HG02642 (cell line): ENCODE measurements around the gene RAMP3.

Source experiments
- ATAC-seq: cut with Tn5 transposase; IDR thresholded peaks from one replicate; pipeline ENCODE4 v1.9.1; 2021; ENCODE audit warnings: mild to moderate bottlenecking; ENCODE audit not compliant: unreplicated experiment, poor library complexity

RAMP3 gene

DNA sequence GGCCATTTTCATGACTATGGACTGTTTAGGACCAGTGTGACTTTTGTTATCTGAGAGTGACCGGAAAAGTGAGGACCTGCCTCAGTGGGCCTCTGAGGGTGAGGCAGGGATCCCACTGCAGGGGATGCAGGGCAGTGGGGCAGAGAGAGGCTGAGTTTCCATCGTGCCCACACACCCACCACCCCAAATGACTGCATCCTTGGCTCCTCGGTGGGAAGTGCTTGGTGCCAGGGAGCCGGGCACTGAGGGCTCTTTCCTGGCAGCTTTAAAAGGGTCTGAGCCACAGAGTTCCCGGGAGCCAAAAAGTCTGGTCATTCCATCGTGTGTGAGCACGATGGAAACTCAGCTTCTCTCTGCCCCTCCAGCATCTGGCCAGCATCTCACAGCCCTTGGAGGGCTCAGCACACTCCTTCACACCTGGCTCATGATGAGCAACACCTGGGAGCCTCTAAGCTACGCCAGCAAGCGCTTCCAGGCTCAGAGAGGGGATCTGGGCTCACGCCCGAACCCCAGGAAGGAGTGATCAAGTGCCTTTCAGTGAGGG is 59.1 kb downstream of the RAMP3 start:
- ATAC-seq = no peak

DNA sequence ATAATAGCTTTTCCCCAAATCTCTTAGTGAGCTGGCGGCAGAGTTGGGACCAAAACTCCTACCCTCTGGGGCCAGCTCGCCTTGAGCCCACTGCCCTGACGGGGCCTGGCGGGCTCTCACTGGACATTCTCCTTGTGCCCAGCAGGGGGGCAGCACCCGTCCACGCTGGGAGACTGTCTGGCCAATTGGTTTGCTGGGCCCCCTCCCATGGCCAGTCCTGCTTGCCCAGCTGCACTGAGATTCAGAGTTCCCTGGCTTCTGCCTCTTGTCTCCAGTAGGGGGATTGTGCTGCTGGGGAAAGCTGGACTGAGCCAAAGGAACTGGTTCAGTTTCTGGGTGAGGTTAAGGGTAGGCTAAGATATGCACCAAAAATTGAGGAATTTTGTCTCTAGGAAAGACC is 59.8 kb downstream of the RAMP3 start:
- no peak for ATAC-seq

DNA sequence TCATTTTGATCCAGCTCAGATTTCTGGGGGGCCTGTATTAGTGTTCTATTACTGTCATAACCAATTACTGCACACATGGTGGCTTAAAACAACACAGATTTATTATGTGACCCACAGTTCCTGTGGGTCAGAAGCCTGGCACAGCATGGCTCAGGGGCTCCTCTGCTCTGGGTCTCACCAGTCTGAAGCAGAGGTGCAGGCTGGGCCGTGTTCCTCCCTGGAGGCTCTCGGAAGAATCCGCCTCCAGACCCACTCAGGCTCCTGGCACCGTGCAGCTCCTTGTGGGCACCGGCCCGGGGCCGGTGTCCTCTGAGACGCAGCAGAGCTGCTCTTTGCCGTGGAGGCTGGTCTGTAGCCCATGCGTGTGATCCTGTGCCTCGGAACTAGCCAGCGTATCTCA is 61.5 kb downstream of the RAMP3 start:
- ATAC-seq = no peak

- no peak for ATAC-seq
Measured at GRCh38 chr7:45219801-45220435, 62.3 kb downstream of the RAMP3 start.

- no peak for ATAC-seq
Measured at GRCh38 chr7:45220846-45221618, 63.4 kb downstream of the RAMP3 start.

DNA sequence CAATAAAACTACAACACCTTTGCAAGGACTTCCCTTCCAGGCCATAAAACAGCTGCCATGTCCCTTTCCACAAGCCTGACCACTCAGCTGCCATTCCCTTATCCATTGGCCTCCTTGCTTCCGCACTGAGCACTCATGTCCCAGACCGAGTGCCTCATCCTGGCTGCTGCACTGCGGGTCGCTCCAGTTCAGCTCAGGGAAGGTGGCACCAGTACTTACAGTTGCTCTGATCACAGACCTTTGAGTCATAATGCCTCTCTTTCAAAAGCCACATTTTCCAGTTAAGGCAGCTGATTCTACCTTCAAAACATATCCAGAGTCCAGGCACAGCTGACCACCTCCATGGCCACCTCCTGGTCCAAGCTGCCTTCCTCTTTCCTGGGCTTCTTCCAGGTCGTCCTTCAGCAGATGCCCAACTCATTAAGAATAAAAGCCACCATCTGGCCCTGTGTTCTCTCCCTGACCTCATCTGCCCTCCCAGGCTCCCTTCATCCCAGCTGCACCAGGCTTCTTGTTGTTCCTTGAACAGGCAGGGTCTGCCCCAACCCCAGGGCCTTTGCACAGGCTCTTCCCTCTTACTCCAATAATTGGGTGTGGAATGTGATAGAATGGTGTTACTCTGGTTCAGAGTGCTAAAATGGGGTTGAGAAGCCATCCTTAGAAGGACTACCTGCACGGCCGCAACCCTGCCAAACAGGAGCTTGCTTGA is 64.5 kb downstream of the RAMP3 start:
- ATAC-seq = no peak

GRCh38 chr7:45223078-45223477 is 65.5 kb downstream of the RAMP3 start:
- no peak for ATAC-seq

DNA sequence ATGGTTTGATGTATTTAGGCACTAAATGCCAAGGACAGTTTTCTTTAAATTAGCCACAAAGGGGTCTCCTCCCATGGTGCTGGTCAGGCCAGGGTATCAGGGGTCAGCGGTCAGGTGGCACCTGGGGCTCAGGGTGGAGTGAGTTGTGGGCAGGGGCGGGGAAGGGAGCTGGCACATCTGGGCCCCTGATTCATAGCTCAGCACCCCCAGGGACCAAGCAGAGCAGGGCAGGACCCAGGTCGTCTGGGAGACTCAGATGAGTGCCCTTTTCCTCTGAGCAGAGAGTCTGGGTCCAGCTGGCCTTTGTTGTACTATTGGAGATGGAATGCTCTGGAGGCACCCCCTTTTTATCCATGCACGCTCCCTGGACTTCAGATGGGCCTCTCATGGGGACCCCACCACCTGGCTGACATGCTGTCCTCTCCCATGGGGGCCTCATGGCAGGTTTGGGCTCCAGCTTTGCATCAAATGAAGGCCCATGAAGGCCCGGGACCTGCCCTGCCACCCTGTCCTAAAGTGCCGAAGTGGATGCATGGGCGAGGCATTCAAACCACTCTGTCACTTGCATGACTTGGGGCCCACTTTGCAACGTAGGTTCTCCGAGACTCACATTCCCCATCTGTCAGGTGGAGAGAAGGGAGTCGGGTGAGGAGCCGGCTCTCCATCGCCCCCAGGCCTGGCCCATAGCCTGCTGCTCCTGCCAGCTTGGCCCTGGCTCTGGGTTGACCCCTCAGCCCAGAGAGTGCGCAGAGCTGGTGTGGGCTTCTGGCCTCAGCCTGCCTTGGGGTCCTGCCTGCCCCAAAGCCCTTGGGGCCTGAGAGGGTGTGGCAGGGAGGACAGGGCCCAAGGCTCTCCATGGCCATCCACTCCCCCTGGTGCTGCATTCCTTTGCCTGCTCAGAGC is 66.4 kb downstream of the RAMP3 start:
- no peak for ATAC-seq

GRCh38 chr7:45224832-45225231 is 67.2 kb downstream of the RAMP3 start:
- no peak for ATAC-seq

GRCh38 chr7:45225311-45225947 is 67.8 kb downstream of the RAMP3 start:
- no peak for ATAC-seq

DNA sequence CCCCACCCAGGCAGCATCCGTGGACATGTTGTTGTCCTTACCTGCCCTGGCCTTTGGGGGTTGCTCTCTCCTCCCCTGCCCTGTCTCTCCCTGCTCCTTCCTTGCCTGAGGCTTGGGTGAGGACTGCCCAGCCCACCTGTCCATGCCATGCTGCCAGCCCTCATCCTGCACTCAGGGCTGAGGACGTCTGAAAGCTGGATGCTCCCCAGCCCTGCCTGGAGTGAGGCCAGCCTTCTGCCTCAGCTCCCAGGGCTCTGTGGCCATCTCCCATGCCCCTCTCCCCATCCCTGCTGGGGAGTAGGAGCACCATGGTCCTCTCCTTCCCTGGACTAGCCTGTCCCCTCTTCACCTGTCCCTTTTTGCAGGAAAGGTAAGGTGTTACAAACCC is 68.4 kb downstream of the RAMP3 start:
- ATAC-seq = no peak

DNA sequence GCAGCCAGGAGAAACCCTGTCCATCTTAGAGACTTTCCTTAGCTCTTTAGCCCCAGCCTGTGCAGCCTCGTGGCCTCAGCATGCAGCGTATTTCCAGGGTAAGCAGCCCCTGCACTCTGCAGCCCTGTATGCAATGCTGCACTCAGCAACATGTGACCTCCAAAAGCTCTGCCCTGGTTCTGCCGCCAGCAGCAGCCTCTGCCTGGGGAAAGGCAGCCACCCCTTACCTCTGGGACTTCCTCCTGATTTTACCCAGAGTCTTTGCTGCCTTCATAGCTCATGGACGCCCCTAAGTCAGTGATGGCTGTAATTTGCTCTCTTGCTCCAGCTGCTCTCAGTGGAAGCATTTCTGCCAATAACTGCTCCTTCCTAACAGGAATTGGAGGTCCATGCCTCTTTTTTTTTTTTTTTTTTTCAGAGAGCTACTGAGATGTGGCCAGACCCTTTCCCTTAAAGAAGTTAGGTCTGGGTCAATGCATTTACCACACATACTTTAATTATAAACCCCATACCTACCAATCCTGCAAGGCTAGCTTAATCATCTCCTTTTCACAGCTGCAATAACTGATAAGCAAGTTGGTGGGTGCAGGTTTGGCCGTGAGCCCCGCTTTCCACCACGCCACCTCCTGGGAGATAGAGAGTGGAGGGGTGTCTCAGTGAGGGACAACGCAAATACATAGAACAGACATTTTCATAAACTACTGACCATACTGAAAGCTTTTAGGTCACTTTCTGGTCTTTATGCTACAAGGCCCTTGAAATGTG is 71.7 kb downstream of the RAMP3 start:
- no peak for ATAC-seq

DNA sequence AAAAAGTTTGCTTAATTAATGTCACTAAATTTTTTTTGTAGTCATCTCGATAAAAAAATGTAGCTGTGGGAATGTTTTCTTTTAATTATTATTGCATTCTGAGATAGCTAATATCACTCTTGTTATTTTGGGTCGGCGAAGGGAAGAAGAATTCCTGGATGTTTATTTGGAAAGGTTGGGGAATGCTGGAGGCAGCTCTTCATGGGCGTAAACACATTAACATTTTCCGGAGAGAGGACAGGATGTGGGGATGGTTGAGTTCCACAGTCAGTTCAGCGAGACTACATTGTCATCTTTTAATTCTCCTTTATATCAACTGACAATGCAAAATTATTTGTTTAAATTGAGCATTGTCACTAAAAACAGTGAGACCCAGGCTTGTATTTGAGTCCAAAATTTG is 72.5 kb downstream of the RAMP3 start:
- no peak for ATAC-seq

DNA sequence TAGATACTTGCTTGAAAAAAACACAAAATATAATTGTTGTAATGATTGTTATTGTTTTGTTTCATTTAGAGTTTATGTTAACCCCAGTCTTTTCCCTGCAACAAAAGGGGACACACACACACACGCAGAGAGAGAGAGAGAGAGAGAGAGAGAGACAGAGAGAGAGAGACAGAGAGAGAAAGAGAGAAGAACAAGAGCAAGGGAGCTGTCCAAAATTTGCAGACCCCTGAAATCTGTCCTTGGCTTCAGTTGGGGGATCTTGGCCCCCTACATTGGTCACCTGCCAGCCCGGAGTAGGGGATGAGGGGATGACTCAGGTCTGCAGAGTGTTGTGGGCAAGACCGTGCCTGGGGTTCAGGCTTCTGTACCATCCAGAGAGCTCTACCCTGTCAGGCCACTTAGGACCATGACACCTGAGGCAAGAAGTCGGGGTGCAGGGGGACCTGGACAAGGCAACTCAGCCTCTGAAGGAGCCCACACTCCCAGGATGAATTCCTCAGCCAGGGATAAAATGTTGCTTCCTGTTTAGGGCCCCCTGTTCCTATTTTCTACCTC is 73.1 kb downstream of the RAMP3 start:
- no peak for ATAC-seq

GRCh38 chr7:45233249-45233775 is 75.7 kb downstream of the RAMP3 start:
- no peak for ATAC-seq
